Activated naive CD8-positive, alpha-beta T cell treated with anti-CD3 and anti-CD28 coated beads, Interleukin-2, amount 50 U/mL, for 24 hours (primary cell): ENCODE results near the gene SPEN.
A peak's percentile ranks its signal among the peaks of the same experiment; 100 is the strongest.
"Not testable (repeated sequence)": the region's sequence is repeated elsewhere in the genome, so short reads cannot be mapped to it uniquely, and the experiment has no call there.

Experiments
- ATAC-seq: fragments of 150-1000 bp; cut with Tn5 transposase; one replicate; pipeline ENCODE4 v1.10.0; 2021
- DNase-seq: peaks from one replicate; pipeline ENCODE4 v3.0.0; 2021
- H3K27ac Mint-ChIP-seq: one replicate; pipeline ENCODE4 v1.8.0; 2021; ENCODE audit warnings: mild to moderate bottlenecking, mixed read lengths
- H3K27me3 Mint-ChIP-seq: one replicate; pipeline ENCODE4 v1.8.0; 2021; ENCODE audit warnings: mixed read lengths
- H3K36me3 Mint-ChIP-seq: one replicate; pipeline ENCODE4 v1.8.0; 2021; ENCODE audit warnings: low read depth, mixed read lengths
- H3K4me1 Mint-ChIP-seq: one replicate; pipeline ENCODE4 v1.8.0; 2021; ENCODE audit warnings: mixed read lengths
- H3K4me3 Mint-ChIP-seq: one replicate; pipeline ENCODE4 v1.8.0; 2021; ENCODE audit warnings: mild to moderate bottlenecking, moderate library complexity, mixed read lengths
- H3K9me3 Mint-ChIP-seq: one replicate; pipeline ENCODE4 v1.8.0; 2021; ENCODE audit warnings: mixed read lengths

Gene SPEN, protein sequence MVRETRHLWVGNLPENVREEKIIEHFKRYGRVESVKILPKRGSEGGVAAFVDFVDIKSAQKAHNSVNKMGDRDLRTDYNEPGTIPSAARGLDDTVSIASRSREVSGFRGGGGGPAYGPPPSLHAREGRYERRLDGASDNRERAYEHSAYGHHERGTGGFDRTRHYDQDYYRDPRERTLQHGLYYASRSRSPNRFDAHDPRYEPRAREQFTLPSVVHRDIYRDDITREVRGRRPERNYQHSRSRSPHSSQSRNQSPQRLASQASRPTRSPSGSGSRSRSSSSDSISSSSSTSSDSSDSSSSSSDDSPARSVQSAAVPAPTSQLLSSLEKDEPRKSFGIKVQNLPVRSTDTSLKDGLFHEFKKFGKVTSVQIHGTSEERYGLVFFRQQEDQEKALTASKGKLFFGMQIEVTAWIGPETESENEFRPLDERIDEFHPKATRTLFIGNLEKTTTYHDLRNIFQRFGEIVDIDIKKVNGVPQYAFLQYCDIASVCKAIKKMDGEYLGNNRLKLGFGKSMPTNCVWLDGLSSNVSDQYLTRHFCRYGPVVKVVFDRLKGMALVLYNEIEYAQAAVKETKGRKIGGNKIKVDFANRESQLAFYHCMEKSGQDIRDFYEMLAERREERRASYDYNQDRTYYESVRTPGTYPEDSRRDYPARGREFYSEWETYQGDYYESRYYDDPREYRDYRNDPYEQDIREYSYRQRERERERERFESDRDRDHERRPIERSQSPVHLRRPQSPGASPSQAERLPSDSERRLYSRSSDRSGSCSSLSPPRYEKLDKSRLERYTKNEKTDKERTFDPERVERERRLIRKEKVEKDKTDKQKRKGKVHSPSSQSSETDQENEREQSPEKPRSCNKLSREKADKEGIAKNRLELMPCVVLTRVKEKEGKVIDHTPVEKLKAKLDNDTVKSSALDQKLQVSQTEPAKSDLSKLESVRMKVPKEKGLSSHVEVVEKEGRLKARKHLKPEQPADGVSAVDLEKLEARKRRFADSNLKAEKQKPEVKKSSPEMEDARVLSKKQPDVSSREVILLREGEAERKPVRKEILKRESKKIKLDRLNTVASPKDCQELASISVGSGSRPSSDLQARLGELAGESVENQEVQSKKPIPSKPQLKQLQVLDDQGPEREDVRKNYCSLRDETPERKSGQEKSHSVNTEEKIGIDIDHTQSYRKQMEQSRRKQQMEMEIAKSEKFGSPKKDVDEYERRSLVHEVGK (N-terminal part only)

DNA sequence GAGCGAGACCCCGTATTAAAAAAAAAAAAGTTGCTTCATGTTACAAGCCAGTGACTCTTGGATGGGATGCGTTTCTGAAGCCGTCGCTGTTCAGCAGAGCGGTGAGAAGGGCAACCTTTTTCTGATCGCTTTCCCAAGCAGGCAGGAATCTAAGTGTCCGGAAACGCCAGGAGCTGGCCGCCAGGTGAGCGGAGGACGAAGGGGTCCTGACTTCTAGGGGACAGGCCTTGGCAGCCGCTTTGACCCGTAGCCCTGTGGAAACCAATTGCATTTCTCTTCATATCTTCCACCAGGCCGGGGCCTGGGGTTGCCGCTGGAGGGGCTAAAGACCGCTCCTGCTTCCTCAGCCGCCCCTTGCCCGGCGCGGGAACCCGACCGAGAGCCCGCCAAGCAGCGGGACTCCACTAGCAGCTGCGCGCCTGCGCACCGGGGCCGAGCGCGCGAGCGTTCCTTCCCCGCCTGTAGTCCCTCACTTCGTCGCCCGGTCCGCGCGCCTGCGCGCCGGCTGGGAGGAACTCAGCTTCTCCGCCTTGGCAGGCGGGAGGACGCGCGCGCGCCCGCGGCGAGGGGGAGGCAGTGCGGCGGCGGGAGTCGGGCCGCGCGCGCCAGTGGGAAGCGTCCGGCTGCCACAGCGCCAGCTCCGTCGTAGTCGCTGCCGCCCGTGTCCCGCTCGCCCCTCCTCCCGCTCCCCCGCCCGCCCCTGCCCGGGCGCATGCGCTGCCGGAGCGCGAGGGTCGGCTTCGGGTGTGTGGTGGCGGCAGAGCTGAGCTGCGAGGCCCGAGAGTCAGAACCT is at the start of gene SPEN:
SPEN (plus strand) TSS at position 608 of the 793 bp plus-strand sequence. CDS start 361 bp downstream, outside the sequence.
- H3K27me3 Mint-ChIP-seq, result no peaks in the 10 kb centered on the region
- ATAC-seq, result peak; percentile 90
- H3K4me1 Mint-ChIP-seq, result peaks cover 53% of the 10 kb centered on the region

DNA sequence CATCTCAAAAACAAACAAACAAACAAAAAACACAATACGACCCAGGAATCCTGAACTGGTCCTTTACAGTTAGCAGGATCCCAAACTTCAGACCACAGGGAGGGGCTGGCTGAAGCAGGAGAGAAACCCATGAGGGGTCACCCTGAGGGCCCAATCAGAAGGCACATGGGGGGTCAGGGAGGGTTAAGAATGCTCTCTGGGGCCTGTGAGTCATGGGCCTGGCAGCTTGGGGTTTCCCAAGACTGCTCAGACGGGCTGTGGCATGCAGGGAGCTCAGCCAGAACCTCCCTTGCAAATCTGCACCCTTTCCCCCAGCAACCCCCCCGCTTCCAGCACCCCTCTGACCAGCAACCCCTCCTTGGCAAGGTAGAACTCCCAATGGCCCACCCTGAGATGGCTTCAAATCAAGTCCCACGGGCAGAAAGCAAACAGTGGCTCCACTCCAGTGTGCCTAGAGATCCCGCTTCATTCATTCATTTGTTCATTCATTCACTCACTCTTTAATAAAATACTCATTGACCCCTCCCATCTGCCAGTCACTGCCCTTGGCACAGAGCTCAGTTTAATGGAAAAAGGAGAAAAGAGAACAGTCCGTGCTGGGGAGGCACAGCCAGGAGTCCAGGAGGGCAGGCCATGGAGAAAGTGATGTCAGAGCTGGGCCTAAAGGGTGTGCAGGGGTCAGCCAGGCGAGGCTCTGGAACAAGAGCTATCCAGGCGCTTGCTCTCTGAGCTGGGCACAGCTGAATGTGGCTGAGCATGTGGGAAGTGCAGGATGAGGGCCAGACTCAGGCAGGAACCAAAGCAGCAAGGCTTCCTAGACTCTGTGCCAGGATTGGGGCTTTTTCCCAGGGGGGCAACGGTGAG is 48.3 kb upstream of the SPEN start:
- H3K4me1 Mint-ChIP-seq, result peaks cover 16% of the 10 kb centered on the region
- H3K9me3 Mint-ChIP-seq, result no peaks in the 10 kb centered on the region
- H3K27ac Mint-ChIP-seq, result no peak overlapping the region
- peak; percentile 75 for ATAC-seq
- peak; percentile 37 for DNase-seq
- H3K27me3 Mint-ChIP-seq, result peaks cover 8% of the 10 kb centered on the region
- no peak overlapping the region for H3K4me3 Mint-ChIP-seq
- H3K36me3 Mint-ChIP-seq, result no peaks in the 10 kb centered on the region

More for the DNA sequence above, at the start of gene SPEN:
- no peaks in the 10 kb centered on the region for H3K9me3 Mint-ChIP-seq
- H3K4me3 Mint-ChIP-seq, result peak within 1 kb of the TSS; percentile 91
- peak; percentile 99 for DNase-seq
- H3K27ac Mint-ChIP-seq, result peak within 1 kb of the TSS; percentile 89
- H3K36me3 Mint-ChIP-seq, result peaks cover 7% of the 10 kb centered on the region

GRCh38 chr1:15799928-15800835 is 47.3 kb upstream of the SPEN start:
- Mint-ChIP-seq H3K36me3 (no peaks in the 10 kb centered on the region), H3K9me3 (no peaks in the 10 kb centered on the region), H3K27ac (no peak overlapping the region), H3K27me3 (peaks cover 8% of the 10 kb centered on the region), H3K4me1 (peaks cover 12% of the 10 kb centered on the region), H3K4me3 (no peak overlapping the region)
- DNase-seq, result no peak
- no peak for ATAC-seq

- Mint-ChIP-seq H3K4me3 (no peak overlapping the region), H3K27me3 (peaks cover 8% of the 10 kb centered on the region), H3K36me3 (no peaks in the 10 kb centered on the region), H3K4me1 (peaks cover 8% of the 10 kb centered on the region), H3K27ac (no peak overlapping the region), H3K9me3 (no peaks in the 10 kb centered on the region)
- DNase-seq (no peak), ATAC-seq (no peak)
These were observed 45.1 kb upstream of the SPEN start for GRCh38 chr1:15802234-15802965.

DNA sequence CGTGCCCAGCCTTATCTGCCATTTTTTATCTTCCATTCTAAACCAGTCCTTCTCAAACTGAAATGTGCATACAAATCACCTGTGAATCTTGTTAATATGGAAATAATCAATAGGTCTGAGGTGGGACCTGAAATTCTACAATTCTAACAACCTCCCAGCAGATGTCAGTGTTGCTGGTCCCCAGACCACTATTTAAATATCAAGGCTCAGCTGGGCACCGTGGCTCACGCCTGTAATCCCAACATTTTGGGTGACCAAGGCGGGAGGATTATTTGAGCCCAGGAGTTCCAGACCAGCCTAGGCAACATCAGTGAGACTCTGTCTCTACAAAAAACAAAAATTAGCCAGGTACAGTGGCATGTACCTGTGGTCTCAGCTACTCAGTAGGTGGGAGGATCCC is 44.1 kb upstream of the SPEN start:
- peaks cover 8% of the 10 kb centered on the region for H3K27me3 Mint-ChIP-seq
- no peaks in the 10 kb centered on the region for H3K36me3 Mint-ChIP-seq
- DNase-seq, result peak; percentile 8
- H3K27ac Mint-ChIP-seq, result no peak overlapping the region
- H3K4me3 Mint-ChIP-seq, result no peak overlapping the region
- peaks cover 8% of the 10 kb centered on the region for H3K4me1 Mint-ChIP-seq
- ATAC-seq, result no peak
- no peaks in the 10 kb centered on the region for H3K9me3 Mint-ChIP-seq

DNA sequence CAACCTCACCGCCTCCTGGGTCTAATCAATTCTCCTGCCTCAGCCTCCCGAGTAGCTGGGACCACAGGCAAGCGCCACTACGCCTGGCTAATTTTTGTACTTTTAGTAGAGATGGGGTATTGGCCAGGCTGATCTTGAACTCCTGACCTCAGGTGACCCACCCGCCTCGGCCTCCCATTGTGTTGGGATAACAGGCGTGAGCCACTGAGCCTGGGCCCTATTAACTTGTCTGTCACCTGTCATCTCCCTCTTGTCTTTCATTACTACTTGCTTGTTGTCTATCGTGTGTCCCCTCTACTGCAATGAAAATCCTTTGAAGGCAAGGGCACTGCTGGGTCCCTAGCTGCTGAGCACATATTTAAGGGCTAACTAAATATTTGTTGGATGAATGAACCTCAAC is 43.4 kb upstream of the SPEN start:
- Mint-ChIP-seq H3K4me1 (peaks cover 5% of the 10 kb centered on the region), H3K4me3 (no peak overlapping the region)

DNA sequence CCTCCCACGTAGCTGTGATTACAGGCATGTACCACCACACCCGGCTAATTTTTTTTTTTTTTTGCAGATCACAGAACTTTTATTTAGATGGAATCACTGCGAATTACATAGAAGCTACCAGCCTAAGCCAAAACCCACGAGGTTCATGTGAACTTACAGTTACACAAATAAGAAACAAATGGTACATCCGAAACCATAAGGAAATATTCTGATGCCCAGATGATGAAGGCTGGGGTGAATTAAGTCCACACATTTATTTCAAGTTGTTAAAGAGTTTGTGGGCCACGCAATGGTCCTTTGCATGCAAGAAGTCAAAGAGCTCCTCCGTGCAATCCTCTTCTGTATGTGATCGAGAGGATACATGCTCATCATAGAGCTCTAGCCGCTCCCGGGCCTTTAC is 40.4 kb upstream of the SPEN start:
- no peak overlapping the region for H3K4me3 Mint-ChIP-seq
- DNase-seq, result no peak
- no peaks in the 10 kb centered on the region for H3K36me3 Mint-ChIP-seq
- no peaks in the 10 kb centered on the region for H3K9me3 Mint-ChIP-seq
- ATAC-seq, result no peak
- H3K27ac Mint-ChIP-seq, result no peak overlapping the region
- no peaks in the 10 kb centered on the region for H3K4me1 Mint-ChIP-seq
- H3K27me3 Mint-ChIP-seq, result peaks cover 2% of the 10 kb centered on the region

More for the DNA sequence above, 43.4 kb upstream of the SPEN start:
- no peak for ATAC-seq
- no peaks in the 10 kb centered on the region for H3K9me3 Mint-ChIP-seq
- H3K36me3 Mint-ChIP-seq, result no peaks in the 10 kb centered on the region
- H3K27me3 Mint-ChIP-seq, result peaks cover 8% of the 10 kb centered on the region
- H3K27ac Mint-ChIP-seq, result no peak overlapping the region
- no peak for DNase-seq

GRCh38 chr1:15807549-15807948 is 40.0 kb upstream of the SPEN start, which contains the start of gene UQCRHL:
TSS of gene UQCRHL (minus strand) at chr1:15807649. CDS start at chr1:15807649, 0 bp downstream.
- not testable (repeated sequence) for H3K4me1 Mint-ChIP-seq, H3K4me3 Mint-ChIP-seq, ATAC-seq, H3K36me3 Mint-ChIP-seq, H3K9me3 Mint-ChIP-seq, H3K27ac Mint-ChIP-seq, H3K27me3 Mint-ChIP-seq, DNase-seq

GRCh38 chr1:15808955-15809354 is 38.6 kb upstream of the SPEN start:
- Mint-ChIP-seq H3K36me3 (no peaks in the 10 kb centered on the region), H3K4me3 (no peak overlapping the region), H3K27ac (no peak overlapping the region), H3K27me3 (no peaks in the 10 kb centered on the region), H3K4me1 (no peaks in the 10 kb centered on the region), H3K9me3 (no peaks in the 10 kb centered on the region)
- DNase-seq (no peak), ATAC-seq (no peak)

DNA sequence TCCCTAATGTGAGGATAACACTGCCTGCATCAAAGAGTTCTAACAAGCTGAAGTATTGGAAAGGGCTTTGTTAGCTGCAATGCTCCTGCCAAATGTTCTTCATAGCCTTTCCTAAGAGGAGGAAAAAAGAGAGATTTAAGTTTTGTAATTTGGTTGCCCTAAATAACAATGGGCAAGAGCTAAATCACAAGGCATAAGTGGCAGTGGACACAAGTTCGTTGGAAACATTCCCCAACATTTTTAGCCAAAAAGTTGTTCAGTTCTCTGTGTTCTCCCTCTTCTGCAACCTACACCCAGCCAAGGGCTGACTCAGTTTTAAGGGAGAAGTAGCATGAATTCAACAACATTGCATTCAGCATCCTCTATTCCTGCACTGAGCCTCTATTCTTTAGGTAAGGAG is 37.4 kb upstream of the SPEN start:
- no peaks in the 10 kb centered on the region for H3K36me3 Mint-ChIP-seq
- no peak overlapping the region for H3K4me3 Mint-ChIP-seq
- no peak overlapping the region for H3K27ac Mint-ChIP-seq
- no peak for ATAC-seq
- H3K9me3 Mint-ChIP-seq, result no peaks in the 10 kb centered on the region
- H3K4me1 Mint-ChIP-seq, result no peaks in the 10 kb centered on the region
- no peak for DNase-seq
- no peaks in the 10 kb centered on the region for H3K27me3 Mint-ChIP-seq

GRCh38 chr1:15816674-15817073 is 30.8 kb upstream of the SPEN start:
- DNase-seq (no peak), ATAC-seq (no peak)
- H3K9me3 Mint-ChIP-seq, result no peaks in the 10 kb centered on the region
- H3K4me3 Mint-ChIP-seq, result no peak overlapping the region
- no peak overlapping the region for H3K27ac Mint-ChIP-seq
- H3K4me1 Mint-ChIP-seq, result peaks cover 7% of the 10 kb centered on the region
- no peaks in the 10 kb centered on the region for H3K27me3 Mint-ChIP-seq
- H3K36me3 Mint-ChIP-seq, result no peaks in the 10 kb centered on the region

- no peak for DNase-seq
- Mint-ChIP-seq H3K9me3 (no peaks in the 10 kb centered on the region), H3K27me3 (no peaks in the 10 kb centered on the region), H3K36me3 (no peaks in the 10 kb centered on the region), H3K27ac (no peak overlapping the region), H3K4me3 (no peak overlapping the region), H3K4me1 (peaks cover 6% of the 10 kb centered on the region)
- ATAC-seq, result no peak
These were observed 27.0 kb upstream of the SPEN start for GRCh38 chr1:15820478-15820877.
